HG03045 (cell line): ENCODE measurements around the gene CASK.

ENCODE experiments used
- ATAC-seq: cut with Tn5 transposase; IDR thresholded peaks from one replicate; pipeline ENCODE4 v1.9.1; 2021; ENCODE audit warnings: mild to moderate bottlenecking, moderate library complexity; ENCODE audit not compliant: unreplicated experiment

CASK gene

DNA sequence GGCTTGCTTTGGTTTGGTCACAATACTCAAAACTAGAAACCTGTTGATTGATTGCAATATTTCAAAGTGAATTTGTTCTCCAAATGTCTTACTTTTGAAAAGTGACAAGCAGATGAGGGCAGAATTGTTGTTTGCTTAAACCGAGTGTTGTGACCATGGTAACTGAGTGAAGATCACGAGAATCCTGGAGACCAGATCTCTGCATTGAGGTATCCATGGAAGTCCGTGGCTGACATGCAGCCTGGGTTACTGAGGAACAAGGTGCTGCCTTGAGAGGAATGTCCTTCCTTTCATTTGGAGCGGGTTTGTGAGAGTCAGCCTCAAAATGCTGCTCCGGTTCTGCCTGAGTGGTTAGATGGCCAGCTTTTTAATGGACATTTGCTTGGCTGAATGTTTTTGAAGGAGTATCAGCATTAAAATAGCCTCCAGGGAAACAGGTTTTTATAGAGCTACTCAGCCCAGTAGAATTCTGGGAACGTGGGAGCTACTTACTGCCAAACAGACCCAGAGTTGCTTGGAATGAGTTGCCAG is 444.9 kb downstream of the CASK start:
- no peak for ATAC-seq

DNA sequence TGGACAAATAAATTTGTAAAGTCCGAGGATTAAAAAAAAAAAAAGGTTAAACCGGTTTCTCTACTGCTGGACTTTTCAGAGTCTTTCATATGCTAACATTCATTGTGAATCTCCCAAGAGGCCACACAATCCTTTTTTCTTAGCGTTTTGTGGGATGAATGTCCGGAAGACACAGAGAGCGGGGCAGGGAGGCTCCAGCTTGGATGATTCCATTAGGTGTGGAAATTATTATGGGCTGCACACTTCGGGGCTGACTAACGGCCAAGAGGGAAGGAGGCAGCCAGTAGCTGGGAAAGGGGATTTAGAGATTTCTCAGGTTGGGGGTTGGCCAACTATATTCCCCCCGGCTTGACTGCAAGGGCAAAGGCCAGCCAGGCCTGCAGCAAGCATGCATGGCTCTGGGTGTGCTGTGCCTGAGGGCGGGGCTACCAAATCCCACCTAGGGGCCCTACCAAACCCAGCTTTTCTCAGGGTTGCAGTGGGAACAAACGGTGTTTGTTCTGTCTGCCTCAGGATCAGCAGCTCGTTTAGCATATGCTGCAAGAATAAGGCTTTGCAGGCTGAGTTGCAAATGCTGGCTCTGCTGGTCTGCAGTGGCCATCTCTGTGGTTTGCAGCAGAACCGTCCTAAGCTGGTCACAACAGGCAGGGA is 447.6 kb downstream of the CASK start:
- ATAC-seq: no peak

DNA sequence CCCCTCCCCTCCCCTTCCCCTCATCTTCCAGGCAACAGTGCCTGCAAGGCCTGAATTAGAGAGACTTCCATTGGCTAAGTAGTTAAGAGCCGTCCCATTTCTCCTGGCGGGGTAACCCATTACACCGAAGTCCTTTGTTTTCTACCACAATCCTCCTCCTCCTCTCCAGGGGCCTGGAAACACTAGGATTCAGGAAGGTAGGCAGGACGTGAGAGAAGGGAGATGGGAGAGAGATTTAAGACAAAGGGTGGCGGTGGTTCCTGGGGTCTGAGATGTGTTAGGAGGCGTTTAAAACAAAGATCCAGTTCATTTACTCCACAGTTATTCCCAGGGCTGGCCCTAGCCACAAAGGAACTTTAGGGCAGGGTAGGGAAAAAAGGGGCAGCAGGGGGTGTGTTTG is 448.2 kb downstream of the CASK start:
- no peak for ATAC-seq

DNA sequence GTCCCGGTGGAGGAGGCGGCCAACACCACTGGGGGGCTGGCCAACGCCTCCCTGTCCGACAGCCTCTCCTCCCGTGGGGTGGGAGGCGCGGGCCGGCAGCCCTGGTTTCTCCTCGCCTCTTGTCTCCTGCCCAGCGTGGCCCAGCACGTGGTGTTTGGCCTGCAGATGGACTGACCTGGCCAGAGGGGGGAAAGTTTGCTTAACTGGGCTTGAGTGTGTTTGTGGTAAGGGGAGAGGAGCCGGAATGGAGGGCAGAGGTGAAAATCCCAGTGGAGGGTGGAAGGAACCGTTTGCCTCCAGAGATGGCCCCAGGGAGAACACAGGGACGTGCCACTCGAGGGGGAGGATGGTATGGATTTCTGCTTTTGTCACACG is 448.6 kb downstream of the CASK start:
- ATAC-seq: no peak

DNA sequence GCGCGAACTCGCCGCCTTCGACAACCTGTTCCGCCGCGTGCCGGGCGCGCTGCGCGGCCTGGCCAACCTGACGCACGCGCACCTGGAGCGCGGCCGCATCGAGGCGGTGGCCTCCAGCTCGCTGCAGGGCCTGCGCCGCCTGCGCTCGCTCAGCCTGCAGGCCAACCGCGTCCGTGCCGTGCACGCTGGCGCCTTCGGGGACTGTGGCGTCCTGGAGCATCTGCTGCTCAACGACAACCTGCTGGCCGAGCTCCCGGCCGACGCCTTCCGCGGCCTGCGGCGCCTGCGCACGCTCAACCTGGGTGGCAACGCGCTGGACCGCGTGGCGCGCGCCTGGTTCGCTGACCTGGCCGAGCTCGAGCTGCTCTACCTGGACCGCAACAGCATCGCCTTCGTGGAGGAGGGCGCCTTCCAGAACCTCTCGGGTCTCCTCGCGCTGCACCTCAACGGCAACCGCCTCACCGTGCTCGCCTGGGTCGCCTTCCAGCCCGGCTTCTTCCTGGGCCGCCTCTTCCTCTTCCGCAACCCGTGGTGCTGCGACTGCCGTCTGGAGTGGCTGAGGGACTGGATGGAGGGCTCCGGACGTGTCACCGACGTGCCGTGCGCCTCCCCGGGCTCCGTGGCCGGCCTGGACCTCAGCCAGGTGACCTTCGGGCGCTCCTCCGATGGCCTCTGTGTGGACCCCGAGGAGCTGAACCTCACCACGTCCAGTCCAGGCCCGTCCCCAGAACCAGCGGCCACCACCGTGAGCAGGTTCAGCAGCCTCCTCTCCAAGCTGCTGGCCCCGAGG is 449.2 kb downstream of the CASK start:
- ATAC-seq: no peak

DNA sequence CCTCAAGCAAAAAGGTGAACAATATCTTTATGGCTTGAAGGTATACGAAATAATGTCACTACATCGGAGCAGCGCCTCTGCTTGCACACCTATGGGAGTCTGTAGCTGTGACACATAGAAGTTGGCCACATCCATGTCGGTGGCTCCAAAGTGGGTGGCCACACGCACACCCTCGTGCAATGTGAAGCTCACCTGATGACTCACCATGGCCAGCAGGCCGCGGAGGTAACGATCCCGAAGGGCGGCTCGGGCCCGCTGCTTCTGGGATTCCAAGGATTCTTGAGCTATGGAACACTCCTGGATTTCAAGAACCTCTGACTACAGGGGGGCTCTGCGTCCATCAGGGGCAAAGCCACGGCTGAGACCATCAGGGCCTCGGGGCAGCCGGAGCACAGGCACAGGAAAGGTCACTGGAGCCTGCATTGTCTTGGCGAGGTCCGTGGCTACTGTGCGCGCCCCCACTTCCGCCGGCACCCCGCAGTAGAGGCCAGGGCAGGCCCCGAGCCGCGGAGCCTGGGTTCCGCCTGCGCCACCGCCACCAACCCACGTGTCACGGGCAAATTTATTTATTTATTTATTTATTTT is 451.0 kb downstream of the CASK start:
- no peak for ATAC-seq

DNA sequence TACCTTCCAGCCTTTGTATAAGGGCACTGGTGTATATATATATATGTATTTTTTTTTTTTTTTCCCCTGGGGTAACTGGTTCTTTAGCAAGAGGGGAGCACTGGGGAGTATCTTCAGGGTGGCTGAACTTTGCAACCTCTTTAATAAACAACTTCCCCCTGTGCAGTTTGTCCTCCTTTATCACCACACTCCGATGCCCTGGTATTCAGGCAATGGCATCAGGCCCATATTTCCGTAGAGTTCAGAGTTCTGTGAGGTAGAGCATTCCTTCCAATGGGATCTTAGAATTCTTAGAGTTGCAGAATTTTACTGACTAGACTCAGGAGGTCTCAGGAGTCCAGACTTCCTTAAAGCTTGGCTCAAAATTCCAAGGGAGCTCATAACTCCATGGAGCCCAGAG is 451.6 kb downstream of the CASK start:
- no peak for ATAC-seq

DNA sequence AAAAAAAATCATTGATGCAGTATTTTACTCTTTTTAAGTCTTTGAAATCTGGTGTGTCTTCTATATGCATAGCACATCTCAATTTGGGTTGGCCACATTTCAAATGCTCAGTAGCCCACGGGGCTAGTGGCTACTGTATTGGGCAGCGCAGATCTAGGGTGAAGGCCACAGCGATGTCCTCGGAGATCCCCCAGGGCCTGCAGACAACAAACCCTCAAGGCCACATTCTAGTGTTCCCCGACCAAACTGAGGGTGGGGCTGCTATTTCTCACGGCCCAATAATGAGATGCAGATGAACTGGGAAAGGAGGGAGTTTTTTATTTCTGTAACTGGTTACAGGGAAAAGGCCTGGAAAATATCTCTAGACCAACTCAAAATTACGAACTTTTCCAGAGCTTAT is 452.6 kb downstream of the CASK start:
- no peak for ATAC-seq

DNA sequence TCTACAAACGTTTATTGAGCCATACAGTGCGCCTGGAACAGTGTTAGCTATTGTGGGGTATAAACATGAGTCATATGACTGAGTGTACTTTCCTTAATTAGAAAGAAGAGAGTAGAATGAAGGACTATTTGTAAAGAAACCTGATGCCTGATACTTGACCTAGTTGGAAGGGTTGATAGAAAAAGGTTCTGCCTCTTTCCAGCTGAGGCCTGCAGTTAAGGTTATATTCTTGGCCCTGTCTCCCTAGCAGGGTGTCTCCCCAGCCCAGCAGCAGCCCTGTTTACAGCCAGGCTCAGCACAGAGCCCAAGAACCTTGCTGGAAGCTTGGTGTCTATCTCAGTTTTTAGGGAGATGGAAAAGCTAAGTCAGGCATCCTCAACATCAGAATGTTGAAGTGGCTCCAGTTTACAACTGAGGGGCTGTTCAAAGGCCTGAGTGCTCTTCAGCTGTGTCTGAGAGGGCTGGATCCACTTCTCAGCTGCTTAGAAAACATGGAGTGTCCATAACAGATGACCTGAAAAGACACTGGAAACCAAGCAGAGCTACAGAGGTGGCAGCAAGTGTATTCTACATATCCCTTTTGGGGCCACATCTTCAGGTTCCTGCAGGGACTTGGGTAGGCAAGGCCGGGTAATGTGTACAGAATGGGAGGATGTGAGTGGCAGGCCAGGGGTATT is 454.6 kb downstream of the CASK start:
- ATAC-seq: no peak
